IMR-90 (cell line): Measurements from ENCODE around the gene RHOB. TPM values are rescaled to one million over a fixed set of nuclear protein-coding genes. Genes with fewer than 3 reads are reported as not detected.

Source experiments
- ATAC-seq: fragments of 200-7000 bp; cut with Tn5 transposase; 2 replicates; pipeline ENCODE4 v1.9.1; 2020; ENCODE audit warnings: low read depth, mild to moderate bottlenecking, moderate library complexity
- BruUV-seq: library from RNA; stranded (reverse); fragments of 400-500 nt; replicated peaks from 2 replicates; lab custom pipeline; 2021; lab: Mats Ljungman, UMichigan
- CTCF ChIA-PET: fragments of 300-600 bp; formaldehyde crosslinking; extraction: SDS; loops from one replicate; lab custom pipeline; 2021; ENCODE audit warnings: antibody characterized with exemption; lab: Yijun Ruan, JAX
- POLR2A ChIA-PET: fragments of 300-600 bp; sonication (Branson Sonifier 250); formaldehyde crosslinking; loops from one replicate; lab custom pipeline; 2022; ENCODE audit warnings: antibody characterized with exemption; ENCODE audit not compliant: unreplicated experiment; lab: Charles Lee
- DNase-seq: peaks from one replicate; pipeline ENCODE4 v3.0.0; 2013
- H2AFZ ChIP-seq: replicated peaks from 2 replicates; pipeline ENCODE3; 2013; ENCODE audit warnings: low read length, mild to moderate bottlenecking; ENCODE audit not compliant: poor library complexity
- H2AK5ac ChIP-seq: 2 replicates; pipeline ENCODE4 v1.6.1; 2013; ENCODE audit warnings: low read depth, low read length, inconsistent platforms
- H2AK9ac ChIP-seq: replicated peaks from 2 replicates; pipeline ENCODE3; 2013; ENCODE audit warnings: mild to moderate bottlenecking, low read depth, low read length, moderate library complexity; ENCODE audit not compliant: poor library complexity
- H2BK120ac ChIP-seq: 2 replicates; pipeline ENCODE4 v1.6.1; 2013; ENCODE audit warnings: low read depth, low read length, inconsistent platforms
- H2BK15ac ChIP-seq: 3 replicates; pipeline ENCODE4 v1.6.1; 2013; ENCODE audit warnings: low read depth, low read length, inconsistent platforms
- H2BK20ac ChIP-seq: 2 replicates; pipeline ENCODE4 v1.6.1; 2013; ENCODE audit warnings: low read depth, mild to moderate bottlenecking, inconsistent platforms, low read length, moderate library complexity
- H2BK5ac ChIP-seq: 2 replicates; pipeline ENCODE4 v1.6.1; 2013; ENCODE audit warnings: mild to moderate bottlenecking, low read depth, low read length, inconsistent platforms; ENCODE audit not compliant: poor library complexity, severe bottlenecking
- H3K14ac ChIP-seq: replicated peaks from 2 replicates; pipeline ENCODE4 v1.6.1; 2013; ENCODE audit warnings: low read depth, low read length, inconsistent platforms
- H3K18ac ChIP-seq: 2 replicates; pipeline ENCODE4 v1.6.1; 2013; ENCODE audit warnings: low read depth, low read length, control low read depth
- H3K23ac ChIP-seq: 2 replicates; pipeline ENCODE4 v1.6.1; 2013; ENCODE audit warnings: low read depth, low read length, inconsistent platforms
- H3K27ac ChIP-seq: 2 replicates; pipeline ENCODE4 v1.5.1; 2013; ENCODE audit warnings: mild to moderate bottlenecking, control low read depth, low read length; ENCODE audit not compliant: insufficient read depth
- H3K27me3 ChIP-seq: 2 replicates; pipeline ENCODE4 v1.6.1; 2013; ENCODE audit warnings: low read length; ENCODE audit not compliant: control insufficient read depth, insufficient read depth
- H3K36me3 ChIP-seq: 2 replicates; pipeline ENCODE4 v1.6.1; 2013; ENCODE audit warnings: low read length, mixed read lengths; ENCODE audit not compliant: control insufficient read depth, insufficient read depth
- H3K4ac ChIP-seq: 2 replicates; pipeline ENCODE4 v1.6.1; 2013; ENCODE audit warnings: low read depth, low read length, inconsistent platforms
- H3K4me1 ChIP-seq: 2 replicates; pipeline ENCODE4 v1.6.1; 2013; ENCODE audit warnings: low read length, mixed read lengths; ENCODE audit not compliant: control insufficient read depth, insufficient read depth
- H3K4me2 ChIP-seq: 2 replicates; pipeline ENCODE4 v1.6.1; 2013; ENCODE audit warnings: low read depth, mild to moderate bottlenecking, control low read depth, low read length, moderate library complexity
- H3K4me3 ChIP-seq: 2 replicates; pipeline ENCODE4 v1.5.1; 2013; ENCODE audit warnings: low read depth, mild to moderate bottlenecking, control low read depth, low read length, moderate library complexity; ENCODE audit not compliant: insufficient read depth
- H3K56ac ChIP-seq: 2 replicates; pipeline ENCODE4 v1.6.1; 2013; ENCODE audit warnings: low read length, inconsistent platforms; ENCODE audit not compliant: insufficient read depth; ENCODE audit errors: extremely low read depth
- H3K79me1 ChIP-seq, 2 experiments: 2 replicates each; pipeline ENCODE4 v1.6.1; 2013; ENCODE audit warnings: low read length in 2 of 2, inconsistent platforms in 1 of 2, low read depth in 1 of 2
- H3K9ac ChIP-seq: 2 replicates; pipeline ENCODE4 v1.6.1; 2013; ENCODE audit warnings: low read depth, low read length, control low read depth
- H3K9me1 ChIP-seq: 2 replicates; pipeline ENCODE4 v1.6.1; 2013; ENCODE audit warnings: low read length, inconsistent platforms; ENCODE audit not compliant: insufficient read depth
- H3K9me3 ChIP-seq: 2 replicates; pipeline ENCODE4 v1.6.1; 2013; ENCODE audit warnings: low read length; ENCODE audit not compliant: control insufficient read depth, insufficient read depth
- H4K20me1 ChIP-seq: 2 replicates; pipeline ENCODE4 v1.6.1; 2013; ENCODE audit warnings: low read length, inconsistent platforms; ENCODE audit not compliant: insufficient read depth
- H4K5ac ChIP-seq: 2 replicates; pipeline ENCODE4 v1.6.1; 2013; ENCODE audit warnings: mild to moderate bottlenecking, low read depth, low read length, control low read depth
- H4K8ac ChIP-seq, 2 experiments: 2 replicates each; pipeline ENCODE4 v1.6.1; 2013; ENCODE audit warnings: low read depth in 2 of 2, low read length in 2 of 2, control low read depth in 1 of 2, inconsistent platforms in 1 of 2
- H4K91ac ChIP-seq: 2 replicates; pipeline ENCODE4 v1.6.1; 2013; ENCODE audit warnings: low read depth, low read length, inconsistent platforms; ENCODE audit not compliant: insufficient read depth
- NFE2L2 ChIP-seq: fragments of 150-350 bp; IDR thresholded peaks from 2 replicates; pipeline ENCODE4 v1.6.1; 2016; ENCODE audit warnings: low read depth, mild to moderate bottlenecking, low read length
- RFX5 ChIP-seq: IDR thresholded peaks from 2 replicates; pipeline ENCODE4 v1.8.0; 2012; ENCODE audit warnings: low read depth, mild to moderate bottlenecking, low read length, moderate library complexity
- WGBS, 2 experiments: methylation state at CpG; one replicate each; pipeline versions ENCODE4 v1.1.5 to v1.1.7; 2013; ENCODE audit warnings: missing lambda C conversion rate in 2 of 2; ENCODE audit not compliant: insufficient read length in 1 of 2; ENCODE audit errors: extremely low coverage in 2 of 2; 5-methylcytosine and 5-hydroxymethylcytosine counted together
- dilution Hi-C: fragments of 300-500 bp; cut with HindIII; formaldehyde crosslinking; loops from one replicate; pipeline ENCODE4 v1.14.3; 2018; ENCODE audit warnings: low sequenced_read_pairs; ENCODE audit not compliant: unreplicated experiment
- in situ Hi-C: fragments of 300-500 bp; cut with MboI; formaldehyde crosslinking; loops from 3 replicates; pipeline ENCODE4 v1.14.3; 2019; ENCODE audit warnings: low sequenced_read_pairs, inconsistent platforms, mixed read lengths
- intact Hi-C: fragments of 100-400 bp; cut with micrococcal nuclease; formaldehyde crosslinking; loops from 2 replicates; pipeline ENCODE4 v1.10.0; 2022
- polyA plus RNA-seq, 3 experiments: library from polyadenylated mRNA; depleted of rRNA; stranded (reverse); fragments of >200 nt; gene quantifications; 2 replicates each; pipeline ENCODE4 v1.2.3, GENCODE V29; 2012; ENCODE audit warnings: low replicate concordance in 1 of 3
- total RNA-seq: library from RNA; depleted of rRNA; stranded (reverse); fragments of >200 nt; gene quantifications from 2 replicates; pipeline ENCODE4 v1.2.3, GENCODE V29; 2012
- TF ChIP-seq, protein P1 (sequence below): conservative IDR thresholded peaks from 2 replicates; pipeline ENCODE4 v1.5.1; 2012; ENCODE audit warnings: mild to moderate bottlenecking, low read depth, low read length, improper control_type of control experiment

The RHOB gene
- total and polyA plus RNA-seq, 2 of the 4 experiments (the other 2 are of a cell fraction): 112 to 149 TPM

- Histone ChIP-seq H2AK9ac (no peak overlapping the region), H4K91ac (no peak overlapping the region), H3K27ac (no peak overlapping the region), H3K14ac (no peak overlapping the region), H3K4me2 (no peak overlapping the region), H3K36me3 (no peaks in the 10 kb centered on the region), H3K79me1 (no peaks in the 10 kb centered on the region), H3K56ac (no peak overlapping the region), H2BK20ac (no peak overlapping the region), H3K9ac (no peak overlapping the region), H3K4me3 (no peak overlapping the region), H2BK120ac (no peak overlapping the region), H2AK5ac (no peak overlapping the region), H3K27me3 (peaks cover 11% of the 10 kb centered on the region), H4K8ac (no peak overlapping the region), H2BK15ac (no peak overlapping the region), H4K20me1 (no peaks in the 10 kb centered on the region), H3K18ac (no peak overlapping the region), H3K23ac (no peak overlapping the region), H3K4me1 (peaks cover 4% of the 10 kb centered on the region), H2BK5ac (no peak overlapping the region), H3K9me1 (no peaks in the 10 kb centered on the region), H4K5ac (no peak overlapping the region), H3K9me3 (no peaks in the 10 kb centered on the region), H3K4ac (no peak overlapping the region), H2AFZ (no peak overlapping the region)
- POLR2A ChIA-PET: no interaction called here
- dilution Hi-C loops: no loop called here
- no TSS peak for BruUV-seq
- ATAC-seq (no peak), DNase-seq (no peak)
- TF ChIP-seq, protein P1, sequence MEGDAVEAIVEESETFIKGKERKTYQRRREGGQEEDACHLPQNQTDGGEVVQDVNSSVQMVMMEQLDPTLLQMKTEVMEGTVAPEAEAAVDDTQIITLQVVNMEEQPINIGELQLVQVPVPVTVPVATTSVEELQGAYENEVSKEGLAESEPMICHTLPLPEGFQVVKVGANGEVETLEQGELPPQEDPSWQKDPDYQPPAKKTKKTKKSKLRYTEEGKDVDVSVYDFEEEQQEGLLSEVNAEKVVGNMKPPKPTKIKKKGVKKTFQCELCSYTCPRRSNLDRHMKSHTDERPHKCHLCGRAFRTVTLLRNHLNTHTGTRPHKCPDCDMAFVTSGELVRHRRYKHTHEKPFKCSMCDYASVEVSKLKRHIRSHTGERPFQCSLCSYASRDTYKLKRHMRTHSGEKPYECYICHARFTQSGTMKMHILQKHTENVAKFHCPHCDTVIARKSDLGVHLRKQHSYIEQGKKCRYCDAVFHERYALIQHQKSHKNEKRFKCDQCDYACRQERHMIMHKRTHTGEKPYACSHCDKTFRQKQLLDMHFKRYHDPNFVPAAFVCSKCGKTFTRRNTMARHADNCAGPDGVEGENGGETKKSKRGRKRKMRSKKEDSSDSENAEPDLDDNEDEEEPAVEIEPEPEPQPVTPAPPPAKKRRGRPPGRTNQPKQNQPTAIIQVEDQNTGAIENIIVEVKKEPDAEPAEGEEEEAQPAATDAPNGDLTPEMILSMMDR: no peak
- TF ChIP-seq NFE2L2 (no peak), RFX5 (no peak)
- intact Hi-C loops: no loop called here
- in situ Hi-C loops: no loop called here
- CTCF ChIA-PET: interaction anchor here (0.9 kb wide), 1 partner anchor 22 kb away, joined by 4 read pairs; no protein-coding TSS in a partner anchor
- WGBS, 2 experiments: 93% methylated on average over 3 of the region's 8 CpGs; no CpG with 5 or more reads in 1 of the 2 experiments
Measured at GRCh38 chr2:20484810-20485611, 38.1 kb downstream of the RHOB start.
